HL-60 (cell line): ENCODE results near the gene CACNA1C.

Experiments used
- DNase-seq, 2 experiments: peaks; one replicate each; pipeline ENCODE4 v3.0.0-alpha.2; 2010 to 2020; ENCODE audit warnings: low read depth in 1 of 2, low spot score in 1 of 2
- H3K27ac ChIP-seq: fragments of 250-450 bp; sonication (Bioruptor Pico); replicated peaks from 2 replicates; pipeline ENCODE4 v1.5.1; 2020; ENCODE audit warnings: mild to moderate bottlenecking, moderate library complexity
- H3K27me3 ChIP-seq: fragments of 250-450 bp; sonication (Bioruptor Pico); 2 replicates; pipeline ENCODE4 v1.5.1; 2021; ENCODE audit warnings: mild to moderate bottlenecking, moderate library complexity; ENCODE audit not compliant: insufficient read depth, poor library complexity, severe bottlenecking
- H3K4me3 ChIP-seq: replicated peaks from 2 replicates; pipeline ENCODE4 v1.5.1; 2011; ENCODE audit warnings: mild to moderate bottlenecking, control low read depth, low read length; ENCODE audit not compliant: insufficient read depth
- GABPA ChIP-seq: IDR thresholded peaks from 2 replicates; pipeline ENCODE4 v1.6.1; 2012; ENCODE audit warnings: low read depth
- POLR2AphosphoS5 ChIP-seq: IDR thresholded peaks from 2 replicates; pipeline ENCODE4 v1.6.1; 2012; ENCODE audit warnings: low read depth
- REST ChIP-seq: IDR thresholded peaks from 2 replicates; pipeline ENCODE4 v1.6.1; 2012; ENCODE audit warnings: low read depth; ENCODE audit not compliant: insufficient replicate concordance
- SPI1 ChIP-seq: IDR thresholded peaks from 2 replicates; pipeline ENCODE4 v1.6.1; 2012; ENCODE audit warnings: low read depth, mild to moderate bottlenecking, borderline replicate concordance
- TF ChIP-seq, protein P1 (sequence below): IDR thresholded peaks from one replicate; pipeline ENCODE4 v1.5.1; 2011; ENCODE audit warnings: low read length, control low read depth, inconsistent platforms; ENCODE audit not compliant: insufficient read depth

The CACNA1C gene

DNA sequence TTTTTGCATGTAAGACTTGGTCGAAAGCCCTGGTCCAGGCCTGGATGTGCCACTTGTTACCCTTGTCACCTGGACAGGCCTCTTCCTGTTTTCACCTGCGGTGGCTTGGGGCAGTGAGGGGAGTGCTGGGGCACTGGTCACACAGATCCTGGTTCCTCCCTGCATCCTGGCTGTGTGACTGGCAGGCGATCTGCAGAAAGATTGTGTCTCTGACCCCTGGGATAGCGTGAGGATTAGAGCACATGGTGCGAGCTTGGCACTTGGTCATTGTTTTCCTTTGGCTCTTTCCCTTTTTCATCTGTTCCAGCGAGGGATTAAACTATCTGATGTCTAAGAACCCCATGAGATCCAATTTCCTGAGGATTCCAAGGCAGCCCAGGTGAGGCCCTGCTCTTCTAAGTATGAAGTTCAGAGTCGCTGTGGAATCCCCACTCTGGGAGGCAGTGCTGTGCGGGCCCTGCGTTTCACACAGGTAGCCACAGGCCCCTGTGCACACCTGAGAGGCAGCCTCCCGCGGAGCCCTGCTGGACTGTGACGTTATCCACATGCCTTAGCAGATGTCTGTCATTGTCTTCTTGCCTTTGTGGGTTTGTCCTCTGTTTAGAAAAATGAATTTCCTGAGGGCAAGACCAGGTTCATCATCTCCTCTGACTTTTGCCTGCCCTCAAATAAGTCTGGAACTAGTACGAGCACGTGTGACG lies 288.4 kb downstream of the CACNA1C start:
- TF ChIP-seq SPI1 (peak; percentile 21; the same call in 1 of the 2 replicates), POLR2AphosphoS5 (no peak), GABPA (no peak), REST (no peak)
- TF ChIP-seq, protein P1, sequence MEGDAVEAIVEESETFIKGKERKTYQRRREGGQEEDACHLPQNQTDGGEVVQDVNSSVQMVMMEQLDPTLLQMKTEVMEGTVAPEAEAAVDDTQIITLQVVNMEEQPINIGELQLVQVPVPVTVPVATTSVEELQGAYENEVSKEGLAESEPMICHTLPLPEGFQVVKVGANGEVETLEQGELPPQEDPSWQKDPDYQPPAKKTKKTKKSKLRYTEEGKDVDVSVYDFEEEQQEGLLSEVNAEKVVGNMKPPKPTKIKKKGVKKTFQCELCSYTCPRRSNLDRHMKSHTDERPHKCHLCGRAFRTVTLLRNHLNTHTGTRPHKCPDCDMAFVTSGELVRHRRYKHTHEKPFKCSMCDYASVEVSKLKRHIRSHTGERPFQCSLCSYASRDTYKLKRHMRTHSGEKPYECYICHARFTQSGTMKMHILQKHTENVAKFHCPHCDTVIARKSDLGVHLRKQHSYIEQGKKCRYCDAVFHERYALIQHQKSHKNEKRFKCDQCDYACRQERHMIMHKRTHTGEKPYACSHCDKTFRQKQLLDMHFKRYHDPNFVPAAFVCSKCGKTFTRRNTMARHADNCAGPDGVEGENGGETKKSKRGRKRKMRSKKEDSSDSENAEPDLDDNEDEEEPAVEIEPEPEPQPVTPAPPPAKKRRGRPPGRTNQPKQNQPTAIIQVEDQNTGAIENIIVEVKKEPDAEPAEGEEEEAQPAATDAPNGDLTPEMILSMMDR = no peak
- Histone ChIP-seq H3K27ac (no peak overlapping the region; the same call in none of the 2 replicates), H3K27me3 (no peaks in the 10 kb centered on the region), H3K4me3 (no peak overlapping the region)
- DNase-seq = no peak

DNA sequence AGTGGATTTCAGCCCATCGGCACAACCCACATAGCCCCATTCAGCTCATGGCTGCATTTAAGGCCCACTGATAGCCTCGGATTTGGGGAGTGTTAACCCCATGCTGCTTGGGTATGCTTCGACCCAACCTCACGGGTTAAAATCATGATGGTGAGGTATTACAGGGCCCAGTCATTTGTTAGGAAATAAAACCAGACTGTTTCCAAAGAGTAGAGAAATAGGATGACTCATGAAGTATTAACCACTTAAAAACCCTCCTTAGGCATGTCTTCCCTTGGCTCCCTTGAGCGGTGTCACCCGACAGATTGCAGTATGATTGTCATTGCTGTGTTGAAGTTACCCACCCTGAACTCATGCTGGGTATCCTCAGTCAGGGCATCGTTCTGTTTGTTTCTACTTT lies 289.1 kb downstream of the CACNA1C start:
- peak overlapping the region; percentile 9; the same call in 1 of the 2 replicates for H3K27ac ChIP-seq
- DNase-seq = peak; percentile 47 to 77

DNA sequence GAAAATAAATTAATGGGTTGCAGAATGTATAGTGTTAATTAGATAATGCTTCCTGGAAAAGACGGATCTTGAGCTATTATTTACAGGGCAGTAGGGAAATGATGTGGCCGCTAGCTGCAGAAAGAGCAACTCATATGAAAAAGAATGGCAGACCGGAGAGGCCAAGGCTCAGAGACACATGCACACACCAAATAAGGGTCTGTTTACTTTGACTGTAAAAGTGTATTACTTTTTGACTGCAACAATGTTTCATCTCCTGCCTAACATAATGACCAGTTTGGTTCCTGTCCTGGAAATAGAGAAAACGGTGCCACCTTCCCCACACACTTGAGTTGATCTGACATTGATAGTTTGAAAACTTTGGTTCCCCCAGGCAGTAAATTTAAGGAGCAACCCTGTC lies 290.9 kb downstream of the CACNA1C start:
- Histone ChIP-seq H3K27me3 (no peaks in the 10 kb centered on the region), H3K4me3 (no peak overlapping the region), H3K27ac (no peak overlapping the region)
- TF ChIP-seq, protein P1 = no peak
- TF ChIP-seq GABPA (no peak), REST (no peak), SPI1 (no peak), POLR2AphosphoS5 (no peak)
- DNase-seq = no peak

More for the DNA sequence above, 289.1 kb downstream of the CACNA1C start:
- no peaks in the 10 kb centered on the region for H3K27me3 ChIP-seq
- H3K4me3 ChIP-seq = no peak overlapping the region
- TF ChIP-seq GABPA (no peak), REST (no peak), SPI1 (no peak), POLR2AphosphoS5 (no peak)
- TF ChIP-seq, protein P1 = no peak
